GM21723 (cell line): ENCODE results near the gene FZD4.
A peak's percentile ranks its signal among the peaks of the same experiment; 100 is the strongest.
"Not testable (repeated sequence)": the region's sequence is repeated elsewhere in the genome, so short reads cannot be mapped to it uniquely, and the experiment has no call there.

Source experiments
- ATAC-seq: cut with Tn5 transposase; IDR thresholded peaks from one replicate; pipeline ENCODE4 v1.9.1; 2021; ENCODE audit warnings: mild to moderate bottlenecking, moderate library complexity; ENCODE audit not compliant: unreplicated experiment

FZD4 gene

DNA sequence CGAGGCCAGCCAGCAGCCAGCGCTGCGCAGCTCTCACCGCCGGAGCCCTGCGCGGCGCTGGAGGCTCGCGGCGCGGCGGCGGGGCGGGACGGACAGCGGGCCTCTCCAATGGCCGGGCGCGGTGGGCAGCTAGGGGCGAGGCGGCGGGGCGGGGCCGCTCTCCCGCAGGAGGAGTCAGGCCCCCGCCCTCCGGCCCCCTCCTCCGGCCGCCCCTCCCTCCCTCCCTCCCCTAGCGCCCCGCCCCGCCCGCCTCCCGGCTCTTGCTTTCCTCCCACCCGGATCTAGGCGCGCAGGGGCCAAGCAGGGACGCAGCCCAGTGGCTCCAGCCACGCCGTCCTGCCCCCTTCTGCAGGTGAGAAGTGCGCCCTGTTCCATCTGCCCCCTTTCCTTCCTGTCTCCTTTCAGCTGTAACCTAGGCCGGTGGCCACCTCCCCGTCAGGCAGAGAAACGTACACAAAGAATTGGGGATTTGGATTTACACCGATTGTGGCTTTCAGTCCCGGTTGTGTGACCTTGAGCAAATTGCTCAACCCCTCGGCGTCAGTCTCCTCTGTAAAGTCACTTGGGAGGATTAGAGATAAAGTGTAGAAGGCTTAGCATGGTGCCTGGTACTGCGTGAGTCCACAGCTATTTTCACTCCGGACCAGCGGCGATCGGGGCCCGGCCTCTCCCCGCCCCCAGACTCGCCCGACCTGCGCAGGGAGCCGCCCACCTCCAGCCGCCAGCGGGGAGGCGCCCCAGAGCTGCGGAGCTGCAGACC, at the start of gene FZD4:
Gene FZD4, minus strand, starts transcription at position 35 of the 760 bp plus-strand sequence. CDS start 310 bp downstream, outside the sequence.
- ATAC-seq: peak; percentile 91

DNA sequence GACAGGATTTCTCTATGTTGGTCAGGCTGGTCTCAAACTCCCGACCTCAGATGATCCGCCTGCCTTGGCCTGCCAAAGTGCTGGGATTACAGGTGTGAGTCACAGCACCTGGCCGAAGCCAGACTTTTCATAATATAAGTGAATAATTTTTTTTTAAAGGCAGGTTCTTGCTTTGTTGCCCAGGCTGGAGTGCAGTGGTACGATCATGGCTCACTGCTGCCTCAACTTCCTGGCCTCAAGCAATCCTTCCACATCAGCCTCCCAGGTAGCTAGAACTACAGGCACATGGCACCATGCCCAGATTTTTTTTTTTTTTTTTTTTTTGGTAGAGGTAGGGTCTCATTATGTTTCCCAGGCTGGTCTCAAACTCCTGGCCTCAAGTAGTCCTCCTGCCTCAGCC, 49.1 kb upstream of the FZD4 start:
- ATAC-seq: not testable (repeated sequence)

DNA sequence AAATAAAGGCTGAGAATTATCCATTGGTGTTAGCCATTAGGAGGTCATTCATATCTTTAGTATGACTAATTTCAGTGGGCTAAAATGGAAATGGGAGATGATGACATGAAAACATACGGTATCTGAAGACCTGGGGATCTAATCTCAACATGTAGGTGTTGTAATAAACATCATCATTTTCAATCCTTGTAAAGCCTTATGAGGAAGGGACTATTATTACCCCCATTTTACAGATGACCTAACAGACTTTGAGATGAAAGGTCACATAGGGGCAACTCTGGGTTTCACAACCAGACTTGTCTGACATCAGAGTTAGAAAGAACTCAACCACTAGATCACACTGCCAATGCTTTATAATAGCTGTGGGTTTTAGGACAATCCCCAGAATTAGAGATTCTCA, 47.7 kb upstream of the FZD4 start:
- no peak for ATAC-seq

DNA sequence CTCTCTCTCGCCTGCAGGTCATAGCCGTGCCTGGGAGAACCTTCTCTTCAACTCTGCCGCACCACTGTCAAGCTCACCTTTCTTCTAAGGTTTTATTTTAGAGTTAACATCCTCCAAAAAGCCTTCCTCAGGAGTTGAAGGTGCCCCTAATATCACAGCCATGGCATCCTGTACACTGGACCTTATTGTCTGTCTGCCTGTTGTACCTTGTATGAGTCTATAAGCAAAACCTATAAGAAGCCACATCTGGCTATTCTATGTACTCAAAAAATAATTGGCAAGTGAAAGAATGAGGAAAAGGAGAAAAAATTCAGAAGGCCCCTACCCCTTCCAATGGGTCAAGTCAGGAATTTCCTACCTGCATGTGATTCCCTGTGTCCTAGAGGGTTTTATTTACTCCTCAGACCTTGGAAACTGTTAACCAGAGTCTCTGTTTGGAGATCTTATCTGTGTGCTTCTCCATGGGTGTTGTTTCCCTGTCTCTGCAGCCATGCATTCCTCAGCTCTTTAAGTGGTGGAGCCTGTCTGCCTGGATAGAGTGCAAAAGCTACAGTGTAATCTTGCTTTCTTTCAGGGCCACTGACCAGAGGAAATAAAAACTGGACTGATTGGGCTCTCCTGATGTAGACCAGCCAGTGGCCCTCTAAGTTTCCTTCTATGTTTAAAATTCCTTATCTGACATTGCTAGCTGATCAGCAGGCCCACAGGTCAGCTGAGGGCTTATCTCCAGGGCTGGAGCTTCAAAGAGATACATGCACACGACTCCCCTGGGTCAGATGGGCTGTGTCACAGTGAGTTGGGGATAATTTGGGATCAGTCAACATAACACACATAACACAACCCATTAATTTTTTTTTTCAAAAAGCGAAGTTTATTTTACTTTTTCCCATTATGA, 44.9 kb upstream of the FZD4 start:
- no peak for ATAC-seq

DNA sequence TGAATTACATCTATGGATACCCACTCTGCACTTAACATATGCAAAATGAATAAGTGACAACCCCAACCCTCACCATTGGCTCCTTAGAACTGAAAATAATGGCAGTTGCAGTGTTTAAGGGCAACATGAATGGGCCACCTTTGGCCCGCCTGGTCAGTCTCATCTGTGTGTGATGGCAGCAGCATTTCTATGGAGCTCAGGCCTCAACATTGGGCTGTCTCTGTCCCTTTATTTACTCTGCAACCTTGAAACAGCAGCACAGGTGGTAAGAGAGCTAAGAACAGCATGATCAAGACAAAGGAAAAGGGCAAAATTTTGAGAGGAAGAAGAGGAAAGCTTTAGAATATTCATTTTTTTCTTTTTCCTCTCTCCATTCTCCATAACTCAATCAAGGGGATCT, 44.2 kb upstream of the FZD4 start:
- ATAC-seq: no peak

DNA sequence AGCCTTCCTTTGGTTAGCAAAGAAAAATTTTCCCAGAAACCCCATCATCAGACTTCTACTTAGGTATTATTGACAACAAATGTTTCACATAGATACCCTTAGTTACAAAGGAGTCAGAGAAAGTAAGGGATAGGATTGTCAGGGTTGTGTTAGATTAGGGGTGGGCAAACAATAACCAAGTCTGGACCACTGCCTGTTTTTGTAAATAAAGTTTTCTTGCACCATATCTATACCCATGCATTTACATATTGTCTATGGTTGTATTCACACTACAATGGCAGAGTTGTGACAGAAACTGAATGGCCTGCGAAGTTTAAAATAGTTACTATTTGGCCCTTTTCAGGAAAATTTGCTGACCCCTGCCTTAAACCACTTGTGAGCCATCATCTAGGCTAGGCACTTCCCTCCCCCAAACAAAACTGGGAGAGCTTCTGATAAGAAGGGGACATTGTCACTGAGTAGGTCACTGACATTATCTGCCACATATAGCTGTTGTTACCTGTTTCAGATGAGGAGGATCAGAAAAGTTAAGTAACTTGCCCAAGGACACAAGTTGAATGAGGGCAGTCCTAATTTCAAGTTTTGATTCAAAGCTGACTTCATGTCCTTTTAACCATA, 41.9 kb upstream of the FZD4 start:
- ATAC-seq: no peak

DNA sequence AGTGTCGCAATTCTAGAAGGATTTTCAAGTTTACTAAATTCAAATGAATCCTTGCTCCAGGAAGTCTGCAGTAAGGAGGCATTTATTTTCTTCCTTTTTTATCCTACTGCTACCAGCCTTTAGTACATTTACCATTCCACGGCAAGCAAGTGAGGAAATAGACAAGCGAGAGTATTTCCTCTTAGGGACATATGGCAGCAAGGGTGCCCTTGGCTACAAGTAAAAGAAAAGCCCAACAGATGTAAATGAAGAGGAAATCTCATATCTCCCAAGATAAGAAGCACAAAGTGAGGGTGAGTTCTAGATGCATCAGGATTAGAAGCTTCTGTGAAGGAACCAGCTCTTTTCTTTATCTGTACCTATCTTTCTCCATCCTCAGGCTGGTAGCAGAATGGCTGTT, 37.8 kb upstream of the FZD4 start:
- ATAC-seq: no peak

DNA sequence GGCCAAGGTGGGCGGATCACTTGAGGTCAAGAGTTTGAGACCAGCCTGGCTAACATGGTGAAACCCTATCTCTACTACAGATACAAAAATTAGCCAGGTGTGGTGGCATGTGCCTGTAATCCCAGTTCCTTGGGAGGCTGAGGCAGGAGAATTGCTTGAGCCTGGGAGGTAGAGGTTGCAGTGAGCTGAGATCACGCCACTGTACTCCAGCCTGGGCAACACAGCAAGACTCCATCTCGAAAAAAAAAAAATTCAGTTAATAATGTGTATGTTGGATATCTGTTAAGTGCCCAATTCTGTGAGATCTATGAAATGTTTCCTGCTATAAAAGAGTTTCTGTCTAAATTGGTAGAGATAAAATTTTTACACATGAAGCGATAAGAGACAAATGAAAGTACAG, 37.1 kb upstream of the FZD4 start:
- not testable (repeated sequence) for ATAC-seq

DNA sequence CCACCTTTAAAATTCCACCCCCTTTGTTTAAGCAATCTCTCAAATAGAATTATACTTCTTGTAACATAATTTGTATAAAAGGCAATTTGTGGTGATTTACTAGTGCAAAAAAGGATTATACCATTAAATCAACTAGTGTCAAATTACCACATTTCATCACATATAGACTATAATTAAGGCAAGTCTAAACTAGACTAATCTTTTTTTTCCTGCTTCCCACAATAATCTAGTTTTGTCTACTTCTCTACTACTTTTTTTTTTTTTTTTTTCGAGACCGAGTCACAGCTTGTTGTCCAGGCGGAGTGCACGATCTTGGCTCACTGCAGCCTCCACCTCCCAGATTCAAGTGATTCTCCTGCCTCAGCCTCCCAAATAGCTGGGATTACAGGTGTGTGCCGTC, 36.1 kb upstream of the FZD4 start:
- no peak for ATAC-seq

DNA sequence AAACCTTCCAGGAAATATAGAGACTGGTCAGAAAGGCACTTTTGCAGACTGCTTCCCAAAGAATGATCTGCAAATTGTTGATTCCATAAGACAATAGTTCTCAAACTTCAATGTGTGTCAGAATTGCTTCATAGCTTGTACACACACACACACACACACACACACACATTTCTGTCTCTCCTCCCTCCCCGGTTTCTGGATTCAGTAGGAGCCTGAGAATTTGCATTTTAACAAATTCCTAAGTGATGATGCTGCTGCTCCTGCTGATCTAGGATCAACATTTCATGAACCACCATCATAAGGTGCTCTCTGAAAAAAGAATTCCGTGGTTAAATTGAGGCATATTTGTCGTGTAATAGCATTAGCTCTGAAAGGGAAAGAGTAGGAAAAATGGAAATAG, 35.3 kb upstream of the FZD4 start:
- ATAC-seq: no peak

DNA sequence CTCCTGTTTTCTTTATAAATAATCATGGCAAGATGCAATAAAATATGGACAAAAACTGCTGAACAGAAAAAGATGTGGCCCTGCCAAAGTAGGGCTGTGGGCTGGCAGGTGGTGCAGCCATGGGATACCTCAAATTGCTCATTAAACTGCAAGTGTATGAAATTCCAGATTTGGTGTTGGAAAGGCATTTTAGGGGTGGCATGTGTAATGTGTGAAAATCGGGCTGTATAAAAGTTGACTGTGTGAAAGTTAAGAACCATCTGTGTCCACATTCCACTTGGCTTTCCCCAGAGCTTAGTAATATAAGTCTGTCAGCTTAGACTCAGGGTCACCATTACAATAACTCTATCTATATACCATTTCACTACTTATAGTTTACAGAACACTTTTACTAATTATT, 34.8 kb upstream of the FZD4 start:
- ATAC-seq: no peak

DNA sequence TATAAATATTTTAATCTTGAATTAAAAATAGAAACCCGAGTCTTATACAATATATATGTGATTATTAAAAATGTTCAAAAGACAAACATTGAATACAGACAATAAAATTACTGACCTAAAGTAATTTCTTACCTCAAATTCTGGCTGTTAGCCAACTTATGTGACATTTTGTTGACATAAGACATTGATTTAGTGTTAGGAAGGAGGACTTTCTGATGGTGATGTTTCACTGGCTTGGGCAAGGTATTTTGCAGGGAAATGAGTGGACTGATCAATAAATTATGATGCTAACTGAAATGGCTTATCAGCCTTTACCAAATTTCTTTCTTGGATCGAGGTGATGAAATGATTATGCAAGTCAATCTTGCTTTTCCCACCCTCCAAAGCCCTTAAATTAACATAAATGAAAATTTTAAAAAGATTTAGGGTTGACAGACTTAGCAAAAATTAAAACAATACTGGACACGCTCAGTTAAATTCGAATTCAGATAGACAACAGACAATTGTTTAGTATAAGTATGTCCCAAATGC, 33.2 kb upstream of the FZD4 start:
- no peak for ATAC-seq

DNA sequence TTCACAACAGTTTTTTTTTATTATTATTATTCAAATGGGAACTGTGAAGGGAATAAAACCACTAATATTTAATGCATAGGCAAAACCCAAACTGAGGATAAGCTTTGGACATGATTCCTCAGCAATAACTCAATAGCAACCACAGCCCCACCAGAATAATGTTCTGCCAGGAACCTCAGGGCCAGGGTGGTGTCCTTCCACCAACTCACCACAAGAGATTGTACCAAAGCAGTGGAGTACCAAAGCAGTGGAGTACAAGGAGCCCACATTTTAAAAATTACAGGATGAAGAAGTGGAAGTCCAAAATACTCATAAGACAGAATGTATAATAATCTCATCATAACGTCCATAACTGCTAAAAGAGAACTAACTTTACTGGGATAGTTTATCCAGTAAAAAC, 32.5 kb upstream of the FZD4 start:
- ATAC-seq: no peak

DNA sequence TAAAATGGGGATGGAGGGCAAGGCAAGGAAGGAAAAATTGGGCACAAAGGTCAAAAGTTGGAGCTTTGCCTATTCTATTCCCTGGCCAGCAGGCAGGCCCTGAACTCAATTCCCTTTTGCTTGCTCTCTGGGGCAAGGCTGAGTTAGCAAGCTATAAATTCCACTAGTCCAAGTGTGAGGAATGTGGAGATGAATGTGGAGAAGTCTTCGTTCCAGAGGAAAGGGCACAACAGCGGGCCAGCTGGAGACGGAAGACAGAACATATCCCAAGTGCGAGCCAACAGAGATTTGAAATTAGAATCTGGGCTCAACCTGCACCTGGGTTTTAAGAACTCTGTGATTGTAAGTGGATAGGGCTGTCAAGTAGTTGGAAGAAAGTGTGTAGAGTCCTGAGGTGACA, 29.5 kb upstream of the FZD4 start:
- ATAC-seq: no peak

DNA sequence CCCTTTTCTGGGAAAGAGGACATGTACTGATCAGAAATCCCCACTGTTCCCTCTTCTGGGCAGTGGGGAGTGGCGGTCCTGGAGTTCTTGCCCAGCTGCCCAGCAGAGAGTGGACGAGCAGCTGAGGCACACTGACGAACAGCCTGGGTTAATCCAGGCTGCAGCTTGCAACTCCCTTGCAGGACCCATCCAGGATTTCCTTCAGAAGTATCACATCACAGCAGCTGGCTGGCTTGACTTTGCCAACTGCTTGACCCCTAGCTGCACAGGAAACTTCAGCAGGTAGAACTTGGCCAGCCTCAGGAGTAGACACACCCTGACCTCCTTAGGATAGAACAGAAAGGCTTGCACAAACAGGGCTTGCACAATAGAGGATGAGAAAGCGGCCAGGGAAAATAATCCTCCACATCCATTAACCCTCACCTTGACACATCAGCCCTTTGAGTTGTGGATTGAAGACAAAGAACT, 27.9 kb upstream of the FZD4 start:
- no peak for ATAC-seq

DNA sequence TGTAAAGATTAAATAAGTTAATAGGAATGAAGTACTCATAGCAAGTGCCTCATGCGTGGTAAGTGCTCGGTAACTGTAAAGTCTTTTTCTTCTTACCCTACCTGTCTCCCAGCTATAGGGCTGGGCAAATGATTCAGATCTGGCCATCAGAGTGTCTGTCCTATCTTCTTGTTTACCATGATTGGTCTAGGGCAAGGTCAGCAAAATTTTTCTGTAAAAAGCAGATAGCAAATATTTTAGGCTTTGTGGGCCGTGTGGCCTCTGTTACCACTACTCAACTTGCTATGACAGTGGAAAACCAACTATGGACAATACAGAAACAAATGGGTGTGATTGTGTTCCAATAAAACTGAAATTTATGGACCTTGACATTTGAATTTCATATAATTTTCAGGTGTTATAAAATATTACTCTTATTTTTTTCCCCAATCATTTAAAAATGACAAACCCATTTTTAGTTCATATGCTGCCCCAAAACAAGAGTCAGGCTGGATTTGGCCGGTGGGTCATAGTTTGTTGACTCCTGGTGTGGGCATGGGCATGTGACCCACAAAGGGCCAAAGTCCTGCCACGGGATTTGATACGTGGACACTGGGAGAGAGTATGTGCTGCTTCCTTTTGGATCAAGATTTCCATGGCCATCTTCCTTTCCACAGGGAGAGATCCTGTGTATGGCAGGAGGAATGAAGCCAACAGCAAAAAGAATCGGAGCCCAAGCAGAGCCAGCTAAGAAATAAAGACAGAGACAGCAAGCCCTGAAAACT, 26.8 kb upstream of the FZD4 start:
- no peak for ATAC-seq

DNA sequence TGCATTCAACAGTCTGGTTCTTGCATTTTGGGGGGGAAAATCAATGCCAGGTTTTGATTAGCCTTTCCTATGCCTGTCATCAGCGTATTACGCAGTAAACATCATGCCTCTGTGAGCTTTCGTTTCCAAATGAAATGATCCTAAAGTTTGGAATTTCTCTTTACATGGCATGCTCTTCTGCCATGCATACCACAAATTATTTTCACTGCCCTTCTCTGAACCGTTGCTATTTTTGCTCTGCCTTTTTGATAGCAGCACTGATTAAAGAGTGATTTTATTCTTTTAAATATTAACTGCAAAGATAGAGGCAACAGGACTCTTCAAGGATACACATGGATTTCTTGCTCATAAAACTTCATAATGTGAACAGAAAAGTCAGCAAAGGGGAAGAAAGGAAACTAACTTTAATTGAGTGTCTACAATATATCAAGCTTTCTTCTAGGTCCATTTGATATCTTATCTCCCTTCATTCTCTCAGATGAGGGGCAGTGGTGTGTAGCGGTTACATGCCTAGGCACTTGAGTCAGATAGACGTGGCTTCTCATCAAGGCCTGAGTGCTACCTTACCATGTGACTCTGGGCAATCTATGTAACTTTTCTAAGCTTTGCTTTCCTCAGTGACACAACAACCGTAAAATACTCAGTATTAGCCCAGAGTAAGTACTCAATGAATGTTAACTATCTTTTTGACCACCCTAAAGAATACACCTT, 25.0 kb upstream of the FZD4 start:
- no peak for ATAC-seq

DNA sequence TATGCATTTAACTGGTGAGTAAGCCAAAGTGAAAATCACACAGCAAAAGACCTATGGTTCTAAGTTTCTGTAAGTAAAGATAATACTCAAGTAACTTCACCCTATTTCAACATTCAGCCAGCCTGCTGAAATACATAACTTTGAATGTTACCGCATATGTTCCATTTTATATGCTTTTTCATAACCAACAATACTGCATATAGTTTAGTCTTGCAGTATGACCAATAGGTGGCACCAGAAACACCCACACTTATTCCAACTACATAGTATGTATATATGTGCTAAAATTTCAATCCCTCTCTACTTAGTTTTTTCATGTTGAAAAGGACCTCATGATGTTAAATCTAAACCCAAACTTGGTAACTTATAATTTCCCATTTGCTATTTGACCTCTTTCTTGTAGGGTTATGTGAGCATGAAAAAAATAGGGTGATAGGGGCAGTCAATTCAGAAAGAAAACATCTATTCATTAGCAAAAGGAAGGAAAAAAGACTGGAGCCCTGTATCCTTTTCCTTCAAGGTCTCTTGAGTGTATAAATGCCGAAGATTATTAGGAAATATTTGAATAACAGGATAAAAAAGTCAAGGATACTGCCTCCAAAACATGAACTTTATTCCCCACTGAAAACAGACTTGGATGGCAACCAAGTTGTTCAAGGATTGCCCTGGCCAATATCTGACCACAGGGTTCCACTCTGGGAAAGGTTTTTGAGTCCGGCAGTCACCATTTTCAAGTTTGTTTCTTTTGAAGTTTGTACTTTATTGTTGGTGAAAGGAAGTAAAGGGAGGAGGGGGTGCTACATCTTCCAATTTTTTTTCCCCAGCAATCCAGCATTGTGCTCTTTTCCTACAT, 23.8 kb upstream of the FZD4 start:
- peak; percentile 78 for ATAC-seq

DNA sequence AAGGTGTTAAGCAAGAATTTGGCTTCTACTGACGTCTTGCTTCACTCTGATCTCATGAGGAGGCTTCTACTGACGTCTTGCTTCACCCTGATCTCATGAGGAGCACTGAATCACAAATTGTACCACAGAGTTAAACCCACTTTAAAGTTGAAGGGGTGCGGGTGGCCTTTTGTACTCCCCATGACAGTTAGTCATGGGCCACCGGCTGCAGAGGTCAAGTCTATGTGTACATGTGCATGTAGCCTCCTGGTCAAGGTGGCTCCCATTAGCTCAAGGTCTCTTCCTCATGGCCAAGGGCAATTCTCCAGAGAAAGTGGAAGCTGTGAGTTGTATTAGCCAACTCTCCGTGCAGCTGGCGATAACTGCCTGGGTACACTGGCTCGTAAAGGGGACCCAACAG, 23.1 kb upstream of the FZD4 start:
- no peak for ATAC-seq
